VCaP (cell line): Measurements from ENCODE around the gene SLC2A1.

Experiments used
- H3K27ac ChIP-seq: fragments of 450-650 bp; 2 replicates; pipeline ENCODE4 v1.5.1; 2017
- TF ChIP-seq, protein P1 (sequence below): fragments of 450-650 bp; conservative IDR thresholded peaks from 2 replicates; pipeline ENCODE4 v1.5.1; 2017; ENCODE audit warnings: mild to moderate bottlenecking, moderate library complexity

Gene SLC2A1

DNA sequence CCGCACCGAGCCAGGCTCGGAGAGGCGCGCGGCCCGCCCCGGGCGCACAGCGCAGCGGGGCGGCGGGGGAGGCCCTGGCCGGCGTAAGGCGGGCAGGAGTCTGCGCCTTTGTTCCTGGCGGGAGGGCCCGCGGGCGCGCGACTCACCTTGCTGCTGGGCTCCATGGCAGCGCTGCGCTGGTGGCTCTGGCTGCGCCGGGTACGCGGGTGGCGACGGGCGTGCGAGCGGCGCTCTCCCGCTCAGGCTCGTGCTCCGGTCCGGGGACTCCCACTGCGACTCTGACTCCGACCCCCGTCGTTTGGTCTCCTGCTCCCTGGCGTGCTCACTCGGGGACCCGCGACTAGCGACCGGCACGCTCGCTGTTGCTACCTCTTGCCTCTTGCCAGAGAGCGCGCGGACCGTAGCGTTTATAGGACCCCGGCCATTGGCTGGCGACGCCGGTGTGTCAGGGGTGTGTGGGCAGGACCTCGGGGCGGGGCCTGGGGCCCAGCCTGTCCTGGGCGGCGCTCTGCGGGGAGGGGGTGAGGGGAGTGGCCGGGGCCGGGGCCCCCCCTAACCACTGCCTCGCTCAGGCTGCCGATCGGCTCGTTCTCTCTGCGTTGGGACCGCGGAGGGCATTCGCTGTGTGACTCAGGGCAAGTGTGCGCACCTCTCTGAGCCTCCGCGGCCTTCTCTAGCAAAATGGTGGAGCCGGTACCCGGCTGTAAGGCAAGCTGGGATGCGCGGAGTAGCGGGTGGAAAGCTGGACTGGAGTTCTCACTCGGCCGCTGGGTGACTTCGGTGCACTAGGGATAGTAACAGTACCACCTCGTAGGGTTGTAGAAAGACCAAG, at the start of gene SLC2A1:
Gene SLC2A1, minus strand, starts transcription at position 381 of the 832 bp plus-strand sequence. Its CDS starts 217 bp downstream, at position 164.
- TF ChIP-seq, protein P1, sequence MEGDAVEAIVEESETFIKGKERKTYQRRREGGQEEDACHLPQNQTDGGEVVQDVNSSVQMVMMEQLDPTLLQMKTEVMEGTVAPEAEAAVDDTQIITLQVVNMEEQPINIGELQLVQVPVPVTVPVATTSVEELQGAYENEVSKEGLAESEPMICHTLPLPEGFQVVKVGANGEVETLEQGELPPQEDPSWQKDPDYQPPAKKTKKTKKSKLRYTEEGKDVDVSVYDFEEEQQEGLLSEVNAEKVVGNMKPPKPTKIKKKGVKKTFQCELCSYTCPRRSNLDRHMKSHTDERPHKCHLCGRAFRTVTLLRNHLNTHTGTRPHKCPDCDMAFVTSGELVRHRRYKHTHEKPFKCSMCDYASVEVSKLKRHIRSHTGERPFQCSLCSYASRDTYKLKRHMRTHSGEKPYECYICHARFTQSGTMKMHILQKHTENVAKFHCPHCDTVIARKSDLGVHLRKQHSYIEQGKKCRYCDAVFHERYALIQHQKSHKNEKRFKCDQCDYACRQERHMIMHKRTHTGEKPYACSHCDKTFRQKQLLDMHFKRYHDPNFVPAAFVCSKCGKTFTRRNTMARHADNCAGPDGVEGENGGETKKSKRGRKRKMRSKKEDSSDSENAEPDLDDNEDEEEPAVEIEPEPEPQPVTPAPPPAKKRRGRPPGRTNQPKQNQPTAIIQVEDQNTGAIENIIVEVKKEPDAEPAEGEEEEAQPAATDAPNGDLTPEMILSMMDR = no peak; the same call in 1 of the 2 replicates
- peak within 1 kb of the TSS; percentile 86 for H3K27ac ChIP-seq

DNA sequence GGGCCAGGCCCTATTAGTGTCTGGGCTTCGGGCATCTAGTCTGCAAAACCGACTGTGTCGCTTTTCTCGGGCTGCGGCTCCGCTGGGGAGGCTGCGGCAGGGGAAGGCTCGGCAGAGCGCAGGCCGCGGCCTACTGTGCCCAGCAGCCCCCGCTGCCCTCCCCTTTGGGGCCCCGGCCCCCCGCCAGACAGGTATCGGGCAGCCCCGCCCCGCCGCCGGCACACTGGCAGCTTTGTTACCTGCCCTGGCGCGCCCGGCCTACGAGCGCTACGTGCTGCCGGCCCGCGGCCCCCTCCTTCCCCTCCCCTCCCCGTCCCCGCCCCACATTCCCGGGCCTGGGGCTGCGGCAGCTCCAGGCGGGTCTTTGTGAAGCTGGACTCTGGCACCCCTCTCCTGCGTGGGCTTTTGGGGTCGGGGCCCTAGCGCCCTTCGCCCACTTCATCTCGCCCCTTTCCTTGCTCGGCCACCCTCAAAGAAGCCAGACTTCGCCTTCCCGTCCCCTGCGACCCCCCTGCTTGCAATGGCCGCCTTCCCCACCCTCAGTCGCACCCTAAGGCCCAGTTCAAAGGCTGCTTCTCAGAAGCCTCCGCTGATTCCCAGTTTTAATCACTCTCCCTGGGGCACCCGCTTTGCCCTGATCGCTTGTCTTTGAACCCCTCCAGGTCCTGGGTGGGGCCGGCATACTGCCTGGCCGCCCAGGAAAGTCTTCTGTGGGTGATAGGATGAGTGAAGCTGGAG, 48.9 kb upstream of the SLC2A1 start:
- TF ChIP-seq, protein P1 = no peak
- H3K27ac ChIP-seq = no peak overlapping the region

DNA sequence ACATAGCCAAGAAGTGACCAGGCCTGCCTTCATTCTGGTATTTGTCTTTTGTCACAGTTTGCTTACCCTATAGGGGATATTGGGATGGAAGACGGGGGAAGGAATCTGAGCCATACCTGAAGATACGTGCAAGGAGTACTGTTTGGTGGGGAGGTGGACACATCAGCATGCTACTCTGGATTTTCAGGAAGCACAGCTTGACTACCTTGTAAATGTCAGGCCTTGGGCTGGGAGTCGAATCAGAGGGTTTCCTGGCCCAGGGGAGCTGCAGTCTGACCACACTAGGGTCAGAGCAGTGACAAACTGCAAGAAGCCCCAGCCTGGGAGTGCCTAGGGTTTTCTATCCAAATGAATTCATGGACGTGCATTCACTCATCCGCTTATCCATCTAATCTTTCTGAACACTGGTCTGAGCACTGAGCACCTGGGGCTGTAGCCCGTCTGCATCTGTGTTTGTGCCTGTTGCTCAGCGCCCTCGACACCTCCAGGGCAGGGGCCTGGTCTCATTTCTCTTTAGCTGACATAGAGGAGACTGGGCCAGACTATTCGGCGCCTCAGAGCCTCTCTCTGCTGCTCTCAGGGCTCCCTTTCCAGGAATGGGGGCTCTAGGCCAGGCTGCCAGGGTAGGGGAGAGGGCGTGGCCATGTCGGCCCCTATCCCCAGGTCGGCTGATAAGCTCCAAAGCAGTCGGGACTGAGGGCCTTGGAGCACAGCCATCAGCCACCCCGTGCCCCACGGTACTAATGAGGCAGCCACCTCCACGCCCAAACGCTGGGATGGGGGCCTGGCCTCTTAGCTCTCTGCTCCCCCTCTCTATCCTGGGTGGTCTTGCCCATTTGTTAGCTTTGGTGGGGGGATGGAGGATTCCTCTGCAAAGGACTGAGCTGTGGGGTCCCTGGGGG, 47.0 kb upstream of the SLC2A1 start:
- H3K27ac ChIP-seq = no peak overlapping the region
- TF ChIP-seq, protein P1 = no peak

- TF ChIP-seq, protein P1 = no peak
- H3K27ac ChIP-seq = no peak overlapping the region
These were observed 46.2 kb upstream of the SLC2A1 start for GRCh38 chr1:43004587-43005459.

DNA sequence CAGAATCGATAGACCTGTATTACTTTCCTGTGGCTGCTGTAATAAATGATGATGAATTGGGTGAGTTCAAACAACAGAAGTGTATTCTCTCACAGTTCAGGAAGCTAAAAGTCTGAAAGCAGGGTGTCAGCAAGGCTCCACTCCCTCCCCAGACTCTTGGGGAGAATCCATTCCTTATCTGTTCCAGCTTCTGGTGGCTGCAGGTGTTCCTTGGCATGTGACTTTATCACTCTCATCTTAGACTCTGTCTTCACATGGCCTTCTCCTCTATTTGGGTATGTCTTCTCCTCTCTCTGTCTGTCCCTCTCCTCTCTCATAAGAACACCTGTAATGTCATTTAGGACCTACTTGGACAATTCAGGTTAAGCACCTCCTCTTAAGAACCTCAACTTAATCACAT, 44.1 kb upstream of the SLC2A1 start:
- TF ChIP-seq, protein P1 = no peak
- no peak overlapping the region for H3K27ac ChIP-seq

GRCh38 chr1:43002116-43002515, 43.4 kb upstream of the SLC2A1 start:
- TF ChIP-seq, protein P1 = no peak
- no peak overlapping the region for H3K27ac ChIP-seq
